SK-N-SH treated with all-trans-retinoic acid at 6 μM for 48 hours (cell line): ENCODE results near the gene CD8B2.

Experiments
- ATAC-seq: fragments of 200-7000 bp; cut with Tn5 transposase; 3 replicates; pipeline ENCODE4 v1.9.1; 2020; ENCODE audit warnings: mild to moderate bottlenecking, moderate library complexity
- ARNTL ChIP-seq: fragments of 450-650 bp; formaldehyde crosslinking; IDR thresholded peaks from 2 replicates; pipeline ENCODE4 v1.5.0; 2020; ENCODE audit warnings: low read depth, mild to moderate bottlenecking, moderate library complexity, borderline replicate concordance
- BACH2 ChIP-seq: fragments of 250-450 bp; sonication (Bioruptor Pico); IDR thresholded peaks from 2 replicates; pipeline ENCODE4 v1.9.0; 2021; ENCODE audit warnings: mild to moderate bottlenecking, borderline replicate concordance
- CSDC2 ChIP-seq: fragments of 250-450 bp; sonication (Bioruptor Pico); IDR thresholded peaks from 2 replicates; pipeline ENCODE4 v1.5.0; 2020; ENCODE audit warnings: mild to moderate bottlenecking, moderate library complexity
- ESRRG ChIP-seq: fragments of 250-450 bp; sonication (Bioruptor Pico); IDR thresholded peaks from 2 replicates; pipeline ENCODE4 v1.6.1; 2021; ENCODE audit warnings: mild to moderate bottlenecking
- GLIS3 ChIP-seq: fragments of 250-450 bp; sonication (Bioruptor Pico); IDR thresholded peaks from 2 replicates; pipeline ENCODE4 v1.5.0; 2020; ENCODE audit warnings: mild to moderate bottlenecking, moderate library complexity
- ISL1 ChIP-seq: fragments of 250-450 bp; sonication (Bioruptor Pico); IDR thresholded peaks from 2 replicates; pipeline ENCODE4 v2.1.2; 2022; ENCODE audit warnings: mild to moderate bottlenecking, moderate library complexity
- OSR1 ChIP-seq: fragments of 250-450 bp; sonication (Bioruptor Pico); IDR thresholded peaks from 2 replicates; pipeline ENCODE4 v1.8.0; 2022; ENCODE audit warnings: moderate library complexity, mild to moderate bottlenecking, inconsistent platforms
- POU6F1 ChIP-seq: fragments of 250-450 bp; sonication (Bioruptor Pico); IDR thresholded peaks from 2 replicates; pipeline ENCODE4 v1.8.0; 2021; ENCODE audit warnings: low read depth, mild to moderate bottlenecking, moderate library complexity, borderline replicate concordance
- PPARA ChIP-seq: fragments of 250-450 bp; sonication (Bioruptor Pico); IDR thresholded peaks from 2 replicates; pipeline ENCODE4 v1.5.0; 2020; ENCODE audit warnings: mild to moderate bottlenecking, borderline replicate concordance
- RARB ChIP-seq: fragments of 250-450 bp; sonication (Bioruptor Pico); IDR thresholded peaks from 2 replicates; pipeline ENCODE4 v1.8.0; 2021; ENCODE audit warnings: mild to moderate bottlenecking, moderate library complexity
- TCF4 ChIP-seq: fragments of 250-450 bp; sonication (Bioruptor Pico); IDR thresholded peaks from 2 replicates; pipeline ENCODE4 v1.8.0; 2021; ENCODE audit warnings: mild to moderate bottlenecking, moderate library complexity, borderline replicate concordance
- TOX ChIP-seq: fragments of 250-450 bp; sonication (Bioruptor Pico); IDR thresholded peaks from 2 replicates; pipeline ENCODE4 v1.8.0; 2021; ENCODE audit warnings: mild to moderate bottlenecking, moderate library complexity, borderline replicate concordance
- ZFP3 ChIP-seq: fragments of 250-450 bp; sonication (Bioruptor Pico); IDR thresholded peaks from 2 replicates; pipeline ENCODE4 v1.5.0; 2020; ENCODE audit warnings: mild to moderate bottlenecking, moderate library complexity
- ZFP30 ChIP-seq: fragments of 450-650 bp; formaldehyde crosslinking; IDR thresholded peaks from 2 replicates; pipeline ENCODE4 v1.5.0; 2022; ENCODE audit warnings: mild to moderate bottlenecking, moderate library complexity
- ZNF565 ChIP-seq: fragments of 450-650 bp; formaldehyde crosslinking; conservative IDR thresholded peaks from 2 replicates; pipeline ENCODE4 v1.5.0; 2020; ENCODE audit warnings: low read depth, mild to moderate bottlenecking, moderate library complexity
- ZNF70 ChIP-seq: fragments of 450-650 bp; formaldehyde crosslinking; IDR thresholded peaks from 2 replicates; pipeline ENCODE4 v1.5.0; 2020; ENCODE audit warnings: mild to moderate bottlenecking, moderate library complexity
- ZNF8 ChIP-seq: fragments of 450-650 bp; formaldehyde crosslinking; IDR thresholded peaks from 2 replicates; pipeline ENCODE4 v1.5.0; 2020; ENCODE audit warnings: mild to moderate bottlenecking, moderate library complexity
- TF ChIP-seq, protein P1 (sequence below): fragments of 250-450 bp; sonication (Bioruptor Pico); IDR thresholded peaks from 2 replicates; pipeline ENCODE4 v1.5.1; 2021; ENCODE audit warnings: mild to moderate bottlenecking, moderate library complexity
- TF ChIP-seq, protein P2 (sequence below): fragments of 250-450 bp; sonication (Bioruptor Pico); IDR thresholded peaks from 2 replicates; pipeline ENCODE4 v1.5.0; 2020; ENCODE audit warnings: mild to moderate bottlenecking, moderate library complexity

The CD8B2 gene

DNA sequence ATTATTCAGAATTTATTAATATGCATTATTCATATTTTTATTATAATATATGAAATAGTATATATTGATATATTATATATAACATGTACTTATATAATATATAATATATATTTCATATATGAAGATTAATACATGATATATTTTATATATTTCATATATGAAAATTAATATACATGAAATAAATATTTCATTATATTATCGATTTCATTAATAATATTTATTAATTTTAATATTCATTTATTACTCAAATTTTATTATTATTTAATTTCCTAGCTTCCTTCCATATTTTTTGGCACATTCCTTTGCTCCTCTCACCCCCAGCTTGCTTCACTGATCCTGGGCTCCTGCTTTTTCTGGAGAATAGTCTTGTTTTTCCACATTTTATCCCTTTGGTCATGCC is 29.7 kb downstream of the CD8B2 start (continued):
- TF ChIP-seq, protein P1, sequence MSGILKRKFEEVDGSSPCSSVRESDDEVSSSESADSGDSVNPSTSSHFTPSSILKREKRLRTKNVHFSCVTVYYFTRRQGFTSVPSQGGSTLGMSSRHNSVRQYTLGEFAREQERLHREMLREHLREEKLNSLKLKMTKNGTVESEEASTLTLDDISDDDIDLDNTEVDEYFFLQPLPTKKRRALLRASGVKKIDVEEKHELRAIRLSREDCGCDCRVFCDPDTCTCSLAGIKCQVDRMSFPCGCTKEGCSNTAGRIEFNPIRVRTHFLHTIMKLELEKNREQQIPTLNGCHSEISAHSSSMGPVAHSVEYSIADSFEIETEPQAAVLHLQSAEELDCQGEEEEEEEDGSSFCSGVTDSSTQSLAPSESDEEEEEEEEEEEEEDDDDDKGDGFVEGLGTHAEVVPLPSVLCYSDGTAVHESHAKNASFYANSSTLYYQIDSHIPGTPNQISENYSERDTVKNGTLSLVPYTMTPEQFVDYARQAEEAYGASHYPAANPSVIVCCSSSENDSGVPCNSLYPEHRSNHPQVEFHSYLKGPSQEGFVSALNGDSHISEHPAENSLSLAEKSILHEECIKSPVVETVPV, result no peak
- no peak for TF ChIP-seq ZNF565

DNA sequence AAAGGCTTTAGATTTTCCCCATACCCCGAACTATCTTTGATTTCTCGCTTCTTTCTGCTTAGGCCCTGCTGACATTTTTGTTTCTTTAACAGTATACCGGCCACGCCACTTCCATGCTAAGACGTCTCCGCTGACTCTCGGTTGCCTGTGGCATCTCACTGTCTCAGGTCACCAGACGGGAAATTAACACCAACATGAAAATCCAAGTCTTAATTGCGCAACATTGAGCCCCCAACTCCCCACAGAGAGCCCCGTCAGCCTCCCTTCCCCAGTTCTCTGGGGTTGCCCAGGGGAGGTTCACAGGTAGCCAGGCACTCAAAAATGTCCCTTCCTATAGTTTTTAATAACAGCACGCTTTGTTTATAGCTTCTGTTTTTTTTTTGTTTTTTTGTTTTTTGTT is 30.2 kb downstream of the CD8B2 start:
- ATAC-seq, result no peak
- TF ChIP-seq, protein P1, result no peak
- TF ChIP-seq OSR1 (no peak), ZNF565 (no peak), ARNTL (CRISPR knock-in tag) (no peak), ZFP3 (CRISPR knock-in tag) (no peak), GLIS3 (CRISPR knock-in tag) (no peak), BACH2 (no peak), PPARA (CRISPR knock-in tag) (no peak), ZFP30 (no peak), TCF4 (CRISPR knock-in tag) (no peak), ZNF70 (no peak)
- TF ChIP-seq, protein P2, sequence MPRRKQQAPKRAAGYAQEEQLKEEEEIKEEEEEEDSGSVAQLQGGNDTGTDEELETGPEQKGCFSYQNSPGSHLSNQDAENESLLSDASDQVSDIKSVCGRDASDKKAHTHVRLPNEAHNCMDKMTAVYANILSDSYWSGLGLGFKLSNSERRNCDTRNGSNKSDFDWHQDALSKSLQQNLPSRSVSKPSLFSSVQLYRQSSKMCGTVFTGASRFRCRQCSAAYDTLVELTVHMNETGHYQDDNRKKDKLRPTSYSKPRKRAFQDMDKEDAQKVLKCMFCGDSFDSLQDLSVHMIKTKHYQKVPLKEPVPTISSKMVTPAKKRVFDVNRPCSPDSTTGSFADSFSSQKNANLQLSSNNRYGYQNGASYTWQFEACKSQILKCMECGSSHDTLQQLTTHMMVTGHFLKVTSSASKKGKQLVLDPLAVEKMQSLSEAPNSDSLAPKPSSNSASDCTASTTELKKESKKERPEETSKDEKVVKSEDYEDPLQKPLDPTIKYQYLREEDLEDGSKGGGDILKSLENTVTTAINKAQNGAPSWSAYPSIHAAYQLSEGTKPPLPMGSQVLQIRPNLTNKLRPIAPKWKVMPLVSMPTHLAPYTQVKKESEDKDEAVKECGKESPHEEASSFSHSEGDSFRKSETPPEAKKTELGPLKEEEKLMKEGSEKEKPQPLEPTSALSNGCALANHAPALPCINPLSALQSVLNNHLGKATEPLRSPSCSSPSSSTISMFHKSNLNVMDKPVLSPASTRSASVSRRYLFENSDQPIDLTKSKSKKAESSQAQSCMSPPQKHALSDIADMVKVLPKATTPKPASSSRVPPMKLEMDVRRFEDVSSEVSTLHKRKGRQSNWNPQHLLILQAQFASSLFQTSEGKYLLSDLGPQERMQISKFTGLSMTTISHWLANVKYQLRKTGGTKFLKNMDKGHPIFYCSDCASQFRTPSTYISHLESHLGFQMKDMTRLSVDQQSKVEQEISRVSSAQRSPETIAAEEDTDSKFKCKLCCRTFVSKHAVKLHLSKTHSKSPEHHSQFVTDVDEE (CRISPR knock-in tag), result no peak

GRCh38 chr2:106519767-106520166 is 32.6 kb downstream of the CD8B2 start:
- TF ChIP-seq ZNF70 (no peak), ZFP3 (CRISPR knock-in tag) (no peak), ISL1 (no peak), ZNF565 (no peak), ESRRG (CRISPR knock-in tag) (no peak), TCF4 (CRISPR knock-in tag) (no peak), PPARA (CRISPR knock-in tag) (no peak), ZNF8 (CRISPR knock-in tag) (no peak), TOX (CRISPR knock-in tag) (no peak), OSR1 (no peak), POU6F1 (CRISPR knock-in tag) (no peak), CSDC2 (CRISPR knock-in tag) (no peak), ZFP30 (no peak), GLIS3 (CRISPR knock-in tag) (no peak), ARNTL (CRISPR knock-in tag) (no peak), RARB (CRISPR knock-in tag) (no peak)
- TF ChIP-seq, protein P2 (CRISPR knock-in tag), result no peak
- TF ChIP-seq, protein P1, result no peak
- TF ChIP-seq, all 23 proteins: peak for 0
- no peak for ATAC-seq
